GM19099 (cell line): ENCODE measurements around the gene CMTM2.

ENCODE experiments used
- POLR2A ChIP-seq: IDR thresholded peaks from 3 replicates; pipeline ENCODE4 v1.6.1; 2011; ENCODE audit warnings: low read depth; ENCODE audit not compliant: insufficient read length; ENCODE audit errors: extremely low read depth

CMTM2 gene

GRCh38 chr16:66594739-66595138 is 15.5 kb downstream of the CMTM2 start:
- no peak for TF ChIP-seq POLR2A

GRCh38 chr16:66596986-66597848 is 18.0 kb downstream of the CMTM2 start:
- no peak for TF ChIP-seq POLR2A

- TF ChIP-seq POLR2A: no peak
These were observed 18.8 kb downstream of the CMTM2 start for GRCh38 chr16:66598111-66598510.

- TF ChIP-seq POLR2A: no peak
These were observed 20.5 kb downstream of the CMTM2 start for GRCh38 chr16:66599726-66600125.

DNA sequence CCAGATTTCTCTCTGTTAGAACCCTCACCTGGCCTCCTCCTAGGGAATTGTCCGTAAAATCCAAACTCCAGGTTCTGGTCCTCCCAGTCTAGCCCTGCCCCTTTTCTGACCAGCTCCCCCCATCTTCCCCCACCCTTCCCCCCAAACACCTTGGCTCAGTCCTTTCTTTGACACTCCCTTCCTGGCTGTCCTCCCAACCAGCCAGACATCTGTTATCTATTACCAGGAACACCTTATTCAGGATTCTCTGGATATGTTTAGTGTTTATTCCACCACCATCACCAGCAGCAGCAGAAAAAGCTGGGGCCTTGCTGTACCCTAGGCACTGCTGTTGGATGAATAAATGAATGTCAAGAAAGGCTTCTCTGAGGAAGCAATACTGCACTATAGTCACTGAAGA is 21.2 kb downstream of the CMTM2 start:
- TF ChIP-seq POLR2A: no peak

- TF ChIP-seq POLR2A: no peak
These were observed 22.2 kb downstream of the CMTM2 start for GRCh38 chr16:66601471-66601870.

GRCh38 chr16:66603537-66604375 is 24.5 kb downstream of the CMTM2 start:
- TF ChIP-seq POLR2A: no peak

- no peak for TF ChIP-seq POLR2A
These were observed 25.3 kb downstream of the CMTM2 start, which contains the start of gene CMTM3 for GRCh38 chr16:66604376-66605176. Gene CMTM3, plus strand, starts transcription at chr16:66604704. Its CDS starts 102 bp downstream, at chr16:66604806.

DNA sequence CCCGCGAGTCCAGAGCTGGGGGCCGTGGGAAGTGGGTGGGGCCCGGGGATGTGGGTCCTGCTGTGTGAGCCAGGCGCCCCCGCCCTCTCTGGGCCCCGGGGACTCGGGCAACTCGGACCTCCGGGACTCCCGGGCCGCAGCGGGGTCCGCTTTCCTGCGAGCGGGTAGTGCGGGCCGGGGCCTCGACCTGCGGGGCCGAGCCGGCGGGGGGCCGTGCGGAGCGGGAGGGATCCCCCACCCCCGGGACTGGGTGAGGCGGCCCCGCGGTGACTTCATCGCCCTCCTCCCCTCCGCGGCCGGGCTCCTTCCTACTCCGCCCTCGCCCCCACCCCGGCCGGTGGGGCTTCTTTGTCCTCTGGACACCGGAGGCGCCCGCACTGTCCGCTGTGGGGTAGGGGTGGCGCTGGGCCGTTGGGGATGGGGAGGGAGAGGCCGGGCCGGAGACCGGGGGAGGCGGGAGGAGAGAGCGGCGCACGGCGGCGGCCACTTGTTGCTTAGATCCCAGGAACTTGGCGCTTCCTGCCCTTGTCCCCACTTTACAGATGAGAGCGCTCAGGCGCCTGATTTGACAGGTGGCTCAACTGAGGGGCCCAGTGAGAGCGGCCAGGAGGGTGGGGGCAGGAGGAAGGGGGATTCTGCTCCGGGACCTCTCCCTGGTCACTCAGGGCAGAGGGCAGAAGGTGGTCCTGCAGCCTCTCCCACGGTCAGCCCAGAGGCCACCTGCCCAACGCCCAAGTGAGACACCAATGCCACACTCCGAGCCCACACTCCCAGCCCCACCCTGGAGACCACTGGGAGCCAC is 26.1 kb downstream of the CMTM2 start:
- no peak for TF ChIP-seq POLR2A

DNA sequence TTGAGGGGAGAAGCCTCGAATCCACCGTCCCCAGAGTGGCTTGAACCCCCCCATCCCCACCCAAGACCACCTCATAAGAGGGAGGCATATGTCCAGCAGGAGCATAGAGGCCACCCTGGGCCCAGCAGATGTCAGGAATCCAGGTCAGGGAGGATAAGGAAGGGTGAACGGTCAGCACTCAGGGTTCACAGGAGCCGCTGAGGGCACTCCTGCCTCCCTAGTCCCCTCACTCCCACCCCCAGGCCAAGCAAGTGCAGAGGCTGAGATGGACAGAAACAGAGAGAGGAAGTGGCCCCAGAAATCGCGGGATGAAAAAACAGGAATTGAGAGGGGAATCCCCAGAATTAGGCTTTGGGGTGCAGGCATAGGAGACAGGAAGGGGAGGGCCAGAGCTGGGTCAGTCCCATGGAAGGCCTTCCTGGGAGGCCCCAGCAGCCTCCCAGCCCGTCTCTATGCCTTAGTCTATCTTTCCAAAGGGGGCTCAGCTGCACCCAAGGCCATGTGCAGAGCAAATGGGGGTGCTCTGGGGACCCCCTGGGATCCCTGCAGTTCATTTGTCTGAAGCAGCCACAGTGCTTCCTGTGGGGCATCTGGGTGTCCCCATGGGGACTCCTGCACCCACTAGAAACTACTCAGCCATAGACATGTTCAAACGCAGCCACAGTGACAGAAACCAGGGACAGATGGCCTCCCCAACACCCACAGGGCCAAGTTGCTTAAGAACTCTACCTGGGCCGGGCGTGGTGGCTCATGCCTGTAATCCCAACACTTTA is 26.9 kb downstream of the CMTM2 start:
- TF ChIP-seq POLR2A: no peak

GRCh38 chr16:66608241-66609138 is 29.2 kb downstream of the CMTM2 start:
- TF ChIP-seq POLR2A: no peak

- TF ChIP-seq POLR2A: no peak
These were observed 29.9 kb downstream of the CMTM2 start for GRCh38 chr16:66609139-66609510.
